Activated CD4-positive, alpha-beta T cell treated with anti-CD3 and anti-CD28 coated beads, Interleukin-2, Interleukin-6, amounts not matched to agents 100 ng/mL and 50 ng/mL, durations not matched to agents 16 hours and 8 hours (primary cell): ENCODE data around the gene SULT1C3.

Source experiments
- DNase-seq: peaks from one replicate; pipeline ENCODE4 v3.0.0-alpha.2; 2020

Gene SULT1C3

DNA sequence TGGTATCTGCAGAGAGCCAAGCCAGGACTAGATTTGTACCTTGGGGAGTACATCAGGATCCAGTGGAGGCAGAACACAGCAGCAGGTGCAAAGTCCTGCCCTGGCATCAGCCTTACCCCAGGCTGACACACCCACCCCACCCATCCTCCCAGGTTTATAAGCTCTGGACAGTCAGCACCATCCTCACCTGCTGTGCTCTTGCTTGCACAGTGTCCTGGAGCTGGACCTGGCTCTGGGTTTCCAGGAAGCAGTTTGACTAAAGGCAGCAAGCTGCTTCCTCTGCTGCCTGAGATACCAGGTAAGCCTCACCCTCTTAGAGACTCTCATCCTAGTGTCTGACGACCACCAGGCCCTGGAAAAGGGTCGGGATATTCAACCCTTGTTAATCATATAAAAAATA is at the start of gene SULT1C3:
Gene SULT1C3 (plus strand): TSS at position 183 of the 400 bp plus-strand sequence. CDS start 7,227 bp downstream, outside the sequence.
- no peak for DNase-seq

- no peak for DNase-seq
Measured at GRCh38 chr2:108193251-108193650, 46.5 kb upstream of the SULT1C3 start.

DNA sequence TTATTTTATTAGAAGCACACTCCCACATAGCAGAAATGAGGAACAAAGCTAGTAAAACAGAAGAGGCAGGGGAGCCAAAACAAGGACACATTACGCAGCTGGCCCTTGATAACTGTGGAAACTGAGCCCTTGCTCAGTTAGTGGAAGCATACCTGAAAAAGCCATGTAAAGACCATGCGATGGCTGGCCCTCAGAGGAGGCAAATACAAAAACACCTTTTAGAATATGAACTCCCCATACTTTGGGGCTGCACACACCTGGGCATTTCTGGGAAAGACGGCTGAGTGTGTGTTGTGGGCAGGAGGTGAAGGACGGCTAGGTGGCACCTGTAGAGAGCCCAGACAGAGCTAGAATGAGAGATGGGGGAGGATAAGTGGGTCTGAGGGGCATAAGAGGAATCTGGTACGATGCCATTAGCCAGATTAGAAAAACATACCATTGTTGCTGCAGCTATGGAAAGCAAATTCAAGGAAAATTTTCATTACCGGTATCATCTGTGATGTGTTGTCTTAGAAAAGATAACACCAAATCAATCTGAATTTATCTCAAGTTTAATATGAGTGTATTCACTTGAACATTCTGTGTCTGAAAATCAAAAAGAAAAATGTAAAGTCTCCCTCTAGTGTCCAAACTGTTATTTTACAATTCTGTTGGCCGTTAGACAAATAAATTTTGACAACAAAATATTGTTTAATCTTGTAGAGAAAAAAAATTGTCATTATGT is 45.2 kb upstream of the SULT1C3 start:
- DNase-seq = no peak

DNA sequence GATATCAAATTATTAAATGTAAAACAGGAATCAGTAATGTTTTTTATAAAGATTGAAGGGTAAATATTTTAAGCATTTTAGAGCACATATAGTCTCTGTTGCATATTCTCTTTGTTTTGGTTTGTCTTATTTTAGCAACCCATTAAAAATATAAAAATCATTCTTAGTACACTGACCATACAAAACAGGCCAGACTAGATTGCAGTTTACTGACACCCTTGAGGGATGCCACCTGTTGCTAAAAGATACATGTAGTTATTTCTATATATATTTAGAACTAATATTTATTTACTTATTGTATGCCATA is 44.7 kb upstream of the SULT1C3 start:
- no peak for DNase-seq

DNA sequence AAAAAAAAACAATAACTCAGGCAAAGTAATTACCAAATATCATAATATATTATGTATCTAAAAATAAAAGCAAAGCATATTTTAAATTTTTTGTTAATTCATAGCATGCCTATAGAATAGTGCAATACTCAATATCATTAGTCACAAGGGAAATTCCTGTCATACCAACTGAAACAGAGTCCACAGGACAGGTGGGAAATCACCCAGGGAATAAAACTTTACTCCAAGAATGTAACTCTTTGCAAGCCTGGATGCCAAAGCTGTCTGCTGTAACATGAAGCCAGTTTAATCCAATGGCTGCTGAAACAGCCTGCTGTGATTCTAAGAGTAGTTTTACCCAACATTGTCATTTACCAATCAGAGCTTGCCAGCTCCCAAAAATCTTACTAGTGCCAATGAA is 40.0 kb upstream of the SULT1C3 start:
- DNase-seq = no peak

- no peak for DNase-seq
Measured at GRCh38 chr2:108200569-108200968, 39.2 kb upstream of the SULT1C3 start.

DNA sequence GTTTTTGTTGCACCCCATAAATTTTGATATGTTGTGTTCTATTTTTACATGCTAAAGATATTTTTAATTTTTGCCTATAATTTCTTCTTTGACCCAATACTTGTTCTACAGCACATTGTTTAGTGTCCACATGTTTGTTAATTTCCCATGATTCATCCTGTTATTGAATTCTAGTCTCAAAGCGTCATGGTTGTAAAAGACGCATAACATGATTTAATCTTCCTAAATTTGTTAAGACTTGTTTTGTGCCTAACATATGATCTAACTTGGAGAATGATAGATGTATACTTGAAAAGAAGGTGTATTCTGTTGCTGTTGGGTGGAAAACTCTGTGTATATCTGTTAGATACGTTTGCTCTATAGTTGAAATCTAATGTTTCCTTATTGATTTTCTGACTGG is 27.1 kb upstream of the SULT1C3 start:
- DNase-seq = no peak

DNA sequence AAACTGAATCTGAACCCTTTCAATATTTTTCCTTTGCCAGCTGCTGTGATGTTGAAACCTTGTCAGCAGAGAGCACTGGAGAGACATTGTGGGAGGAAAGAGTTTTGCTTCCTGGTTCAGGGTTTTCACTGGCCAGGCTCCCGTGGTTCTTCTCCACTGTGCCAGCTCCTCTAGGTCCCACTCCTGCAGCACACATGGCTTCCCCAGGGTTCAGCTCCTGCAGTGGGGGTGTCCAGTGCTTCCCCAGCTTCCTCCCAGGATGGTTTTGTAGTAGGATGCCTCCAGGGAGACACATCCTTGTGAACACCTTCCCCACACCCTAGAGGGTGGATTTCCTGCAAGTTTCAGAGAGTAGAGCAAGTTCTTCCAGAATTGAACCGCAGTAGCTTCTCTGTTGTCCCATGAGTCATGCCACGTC is 24.0 kb upstream of the SULT1C3 start:
- DNase-seq = no peak

GRCh38 chr2:108217211-108217610 is 22.6 kb upstream of the SULT1C3 start:
- no peak for DNase-seq

GRCh38 chr2:108219688-108220087 is 20.1 kb upstream of the SULT1C3 start:
- no peak for DNase-seq

GRCh38 chr2:108220191-108220590 is 19.6 kb upstream of the SULT1C3 start:
- DNase-seq = no peak

GRCh38 chr2:108220942-108221541 is 18.7 kb upstream of the SULT1C3 start:
- no peak for DNase-seq

DNA sequence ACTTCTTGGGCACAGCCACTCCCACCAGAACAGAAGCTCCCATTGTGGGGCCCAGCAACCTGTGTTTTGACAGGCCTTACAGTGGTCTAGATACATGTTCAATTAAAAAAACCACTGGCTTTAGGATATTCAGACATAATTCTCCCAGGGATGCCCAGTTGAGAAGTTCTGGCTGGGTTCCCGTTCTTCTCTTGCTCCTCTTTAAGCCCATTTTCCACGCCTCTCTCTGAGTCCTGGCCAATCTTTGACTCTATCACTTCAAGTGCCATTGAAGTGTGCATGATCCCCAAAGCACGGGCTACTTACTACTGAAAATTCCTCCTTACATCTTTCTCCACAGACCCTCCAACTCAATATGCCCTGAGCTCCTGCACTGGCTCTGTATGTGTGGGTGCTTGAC is 17.5 kb upstream of the SULT1C3 start:
- no peak for DNase-seq

DNA sequence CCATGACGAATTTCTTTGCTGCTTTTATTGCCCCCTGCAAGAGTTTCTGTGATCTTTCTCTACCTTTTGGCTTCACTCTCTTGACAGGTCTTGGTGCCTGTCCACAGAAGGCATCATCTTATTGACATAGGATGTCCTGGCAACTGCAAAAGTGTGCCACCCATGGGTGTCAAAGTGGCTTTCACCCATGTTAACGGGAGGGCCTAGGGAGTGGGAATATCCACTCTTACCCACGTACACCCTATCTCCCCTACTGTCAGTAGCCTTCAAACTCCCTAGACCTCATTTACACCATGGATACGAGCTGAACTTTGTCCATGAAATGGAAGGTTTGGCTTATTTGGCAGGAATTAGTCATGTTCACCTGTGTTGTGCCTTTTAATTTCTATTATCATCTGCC is 16.2 kb upstream of the SULT1C3 start:
- no peak for DNase-seq

DNA sequence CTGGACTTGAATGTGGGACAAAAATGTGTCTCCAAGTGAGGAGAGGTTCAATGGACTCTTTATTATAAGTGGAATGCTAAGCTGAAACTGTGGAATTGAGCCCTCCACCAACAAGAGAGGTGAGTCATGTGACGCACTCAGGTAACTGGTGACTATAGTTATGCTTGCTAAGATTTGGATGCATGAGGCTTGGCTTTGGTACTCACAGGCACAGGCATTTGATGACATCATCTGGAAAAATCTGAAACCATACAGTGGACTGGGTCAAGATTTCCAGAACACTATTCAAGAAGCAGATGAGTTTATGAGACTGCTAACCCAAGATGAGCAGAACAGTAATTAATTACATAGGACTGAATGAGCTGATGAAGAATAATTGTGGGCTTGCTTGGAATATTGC is 15.7 kb upstream of the SULT1C3 start:
- no peak for DNase-seq

GRCh38 chr2:108226564-108226963 is 13.2 kb upstream of the SULT1C3 start:
- no peak for DNase-seq

DNA sequence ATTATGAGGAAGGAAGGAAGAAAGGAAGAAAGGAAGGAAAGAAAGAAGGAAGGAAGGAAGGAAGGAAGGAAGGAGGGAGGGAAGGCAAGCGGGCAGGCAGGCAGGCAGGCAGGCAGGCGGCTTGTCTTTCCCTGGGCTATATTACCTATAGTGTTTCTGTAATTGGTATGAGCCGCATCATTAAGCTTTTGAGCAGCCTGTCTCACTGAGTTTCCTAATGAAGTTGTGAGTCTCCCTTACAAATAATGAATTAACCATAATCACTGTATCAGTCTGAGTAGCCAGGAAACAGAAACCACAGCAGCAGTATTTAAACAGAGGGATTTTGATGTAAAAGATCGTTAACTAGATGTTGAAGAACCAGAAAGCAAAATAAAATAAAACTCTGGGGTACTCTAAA is 11.8 kb upstream of the SULT1C3 start:
- no peak for DNase-seq

- DNase-seq = no peak
Measured at GRCh38 chr2:108228537-108228936, 11.2 kb upstream of the SULT1C3 start.

DNA sequence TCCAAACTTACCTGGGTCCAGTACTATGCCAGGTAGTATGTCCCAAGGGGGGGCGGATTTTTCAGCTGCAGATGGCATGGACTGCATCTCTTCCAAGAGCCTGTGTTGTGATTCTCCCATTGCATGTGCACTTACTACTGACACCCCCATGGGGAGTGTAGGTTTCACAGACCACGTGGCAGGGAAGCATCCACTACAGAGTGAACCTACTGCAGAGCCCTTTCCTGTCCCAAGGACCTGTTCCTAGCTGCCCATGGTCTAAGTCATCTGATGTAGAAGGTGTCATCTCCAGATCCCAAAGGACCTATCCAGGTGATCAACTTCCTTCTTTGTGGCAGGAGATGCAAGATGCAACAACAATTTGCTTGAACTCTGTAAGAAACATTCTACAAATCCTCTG is 9.9 kb upstream of the SULT1C3 start:
- no peak for DNase-seq

DNA sequence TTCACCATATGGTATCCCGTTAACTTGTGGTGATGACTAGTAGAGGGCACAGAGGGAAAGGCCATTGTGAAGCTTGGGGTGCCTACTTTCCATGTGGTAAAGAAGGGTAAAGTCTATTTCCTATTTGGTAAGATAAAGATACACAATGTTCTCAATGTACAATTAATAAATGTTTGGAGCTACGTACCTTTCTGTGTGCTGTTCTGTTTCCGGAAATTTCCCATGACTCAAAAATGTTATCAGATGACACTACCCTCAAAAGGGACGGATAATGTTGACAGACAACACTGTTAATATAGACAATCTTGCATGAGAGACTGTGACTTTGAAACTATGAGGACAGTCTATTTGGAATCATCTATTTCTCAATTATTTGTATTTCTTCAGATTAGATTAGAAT is 4.2 kb upstream of the SULT1C3 start:
- no peak for DNase-seq

GRCh38 chr2:108236676-108237335 is 3.0 kb upstream of the SULT1C3 start:
- DNase-seq = no peak

DNA sequence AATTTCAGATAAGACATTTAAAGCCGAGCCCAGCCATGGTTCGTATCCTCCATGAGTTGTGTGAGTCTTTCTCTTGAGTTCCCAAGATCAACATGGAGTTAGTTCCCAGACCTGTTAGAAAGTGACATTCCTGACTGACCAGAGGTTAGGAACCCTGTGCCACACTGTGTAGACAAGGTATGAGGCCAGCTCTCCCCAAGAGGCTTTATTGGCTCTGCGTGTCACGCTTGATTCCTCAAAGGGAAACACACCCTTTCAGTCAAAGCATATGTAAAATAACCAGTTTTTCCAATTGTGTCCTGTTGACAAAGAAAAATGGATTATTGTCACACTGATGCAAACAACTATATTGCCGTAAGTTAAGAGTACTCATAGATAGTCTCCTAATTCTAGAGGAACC is 1.2 kb downstream of the SULT1C3 start:
- DNase-seq = no peak

- DNase-seq = no peak
Measured at GRCh38 chr2:108243566-108243965, 3.8 kb downstream of the SULT1C3 start.

- DNase-seq = no peak
Measured at GRCh38 chr2:108244667-108245414, 5.1 kb downstream of the SULT1C3 start.
